ENCODE measurements around the gene MATN4.

Gene MATN4

GRCh38 chr20:45288860-45289259, 19.2 kb downstream of the MATN4 start:
- no peak for DNase-seq

- DNase-seq, result no peak
Measured at GRCh38 chr20:45288376-45288775, 19.7 kb downstream of the MATN4 start.

GRCh38 chr20:45283551-45284057, 24.5 kb downstream of the MATN4 start:
- DNase-seq, result no peak

- no peak for DNase-seq
Measured at GRCh38 chr20:45282700-45283550, 25.2 kb downstream of the MATN4 start.

GRCh38 chr20:45279992-45280391, 28.1 kb downstream of the MATN4 start:
- DNase-seq, result no peak

GRCh38 chr20:45275338-45275737, 32.8 kb downstream of the MATN4 start:
- DNase-seq, result no peak

GRCh38 chr20:45269754-45270270, 38.3 kb downstream of the MATN4 start:
- no peak for DNase-seq

GRCh38 chr20:45269056-45269455, 39.0 kb downstream of the MATN4 start:
- DNase-seq, result no peak

GRCh38 chr20:45268531-45268930, 39.6 kb downstream of the MATN4 start:
- DNase-seq, result no peak

GRCh38 chr20:45266977-45267376, 41.1 kb downstream of the MATN4 start:
- DNase-seq, result no peak

GRCh38 chr20:45263556-45264266, 44.4 kb downstream of the MATN4 start:
- DNase-seq, result no peak

- no peak for DNase-seq
Measured at GRCh38 chr20:45258664-45259063, 49.4 kb downstream of the MATN4 start.

GRCh38 chr20:45258259-45258658, 49.8 kb downstream of the MATN4 start:
- no peak for DNase-seq

GRCh38 chr20:45257711-45258110, 50.4 kb downstream of the MATN4 start:
- no peak for DNase-seq

- DNase-seq, result no peak
Measured at GRCh38 chr20:45257161-45257560, 50.9 kb downstream of the MATN4 start.

- DNase-seq, result no peak
Measured at GRCh38 chr20:45254383-45255262, 53.5 kb downstream of the MATN4 start, which contains the start of gene SLPI. TSS of gene SLPI (minus strand) at chr20:45254564. CDS start at chr20:45254543, 21 bp downstream.

- DNase-seq, result no peak
Measured at GRCh38 chr20:45253261-45253660, 54.8 kb downstream of the MATN4 start.

- no peak for DNase-seq
Measured at GRCh38 chr20:45251884-45252560, 56.1 kb downstream of the MATN4 start.

GRCh38 chr20:45248609-45249008, 59.5 kb downstream of the MATN4 start:
- no peak for DNase-seq

GRCh38 chr20:45247865-45248264, 60.2 kb downstream of the MATN4 start:
- DNase-seq, result no peak

GRCh38 chr20:45246109-45246508, 62.0 kb downstream of the MATN4 start:
- no peak for DNase-seq
